H1 (cell line): ENCODE data around the gene CIPC. TPM values are rescaled to one million over a fixed set of nuclear protein-coding genes. Genes with fewer than 3 reads are reported as not detected.

Experiments
- CTCF ChIA-PET: fragments of 300-600 bp; sonication (Branson Sonifier 250); formaldehyde crosslinking; loops from one replicate; lab custom pipeline; 2021; ENCODE audit not compliant: partially characterized antibody; lab: Charles Lee
- POLR2A ChIA-PET: fragments of 300-600 bp; sonication (Branson Sonifier 250); formaldehyde crosslinking; loops from one replicate; lab custom pipeline; 2021; ENCODE audit warnings: inconsistent platforms; ENCODE audit not compliant: partially characterized antibody; lab: Charles Lee
- DNase-seq, 2 experiments: peaks; one replicate each; pipeline versions ENCODE4 v3.0.0 to v3.0.0-alpha.2; 2010 to 2022; ENCODE audit warnings: low spot score in 2 of 2, low read depth in 1 of 2, mixed read lengths in 1 of 2
- FAIRE-seq: peaks from 2 replicates; lab custom pipeline; 2011; peaks lifted over from hg19 to GRCh38; lab: Jason Lieb, UNC
- H2AFZ ChIP-seq: 2 replicates; pipeline ENCODE4 v1.8.1; 2012; ENCODE audit warnings: low read length, inconsistent platforms
- H2AK5ac ChIP-seq: 2 replicates; pipeline ENCODE4 v1.6.1; 2013; ENCODE audit warnings: low read depth, low read length
- H2BK120ac ChIP-seq: replicated peaks from 2 replicates; pipeline ENCODE3; 2013; ENCODE audit warnings: low read depth, low read length, inconsistent platforms
- H2BK12ac ChIP-seq: 2 replicates; pipeline ENCODE4 v1.6.1; 2013; ENCODE audit warnings: low read depth, low read length
- H2BK15ac ChIP-seq: 2 replicates; pipeline ENCODE4 v1.6.1; 2013; ENCODE audit warnings: low read length
- H2BK20ac ChIP-seq: 2 replicates; pipeline ENCODE4 v1.6.1; 2013; ENCODE audit warnings: low read length
- H2BK5ac ChIP-seq: 2 replicates; pipeline ENCODE4 v1.6.1; 2013; ENCODE audit warnings: low read depth, low read length
- H3K14ac ChIP-seq: 2 replicates; pipeline ENCODE4 v1.6.1; 2013; ENCODE audit warnings: inconsistent platforms; ENCODE audit not compliant: insufficient read length
- H3K18ac ChIP-seq: 2 replicates; pipeline ENCODE4 v1.6.1; 2013; ENCODE audit warnings: low read length; ENCODE audit errors: extremely low read depth
- H3K23ac ChIP-seq: 2 replicates; pipeline ENCODE4 v1.6.1; 2013; ENCODE audit warnings: inconsistent platforms; ENCODE audit not compliant: insufficient read length
- H3K23me2 ChIP-seq: 2 replicates; pipeline ENCODE4 v1.6.1; 2013; ENCODE audit warnings: low read depth, low read length
- H3K27ac ChIP-seq: 2 replicates; pipeline ENCODE4 v1.6.1; 2011; ENCODE audit warnings: low read depth, low read length, inconsistent platforms
- H3K27me3 ChIP-seq, 4 experiments: replicated peaks in 1 of 4; 1 replicate in 1 of 4; 2 replicates in 3 of 4; pipeline versions ENCODE4 v1.6.1 to v1.8.1; 2011 to 2013; ENCODE audit warnings: low read length in 3 of 4, mild to moderate bottlenecking in 3 of 4, inconsistent platforms in 2 of 4, mixed read lengths in 2 of 4, moderate library complexity in 1 of 4; ENCODE audit not compliant: control insufficient read depth in 3 of 4, insufficient read depth in 3 of 4; ENCODE audit errors: extremely low read depth in 1 of 4
- H3K36me3 ChIP-seq, 4 experiments: 2 replicates each; pipeline versions ENCODE4 v1.6.1 to v1.8.1; 2011 to 2013; ENCODE audit warnings: mild to moderate bottlenecking in 4 of 4, low read length in 3 of 4, moderate library complexity in 2 of 4, control low read depth in 1 of 4, inconsistent platforms in 1 of 4; ENCODE audit not compliant: insufficient read depth in 4 of 4, control insufficient read depth in 2 of 4
- H3K4ac ChIP-seq: replicated peaks from 2 replicates; pipeline ENCODE3; 2013; ENCODE audit warnings: low read length, low read depth, mixed read lengths, inconsistent platforms; ENCODE audit not compliant: insufficient read length
- H3K4me1 ChIP-seq, 4 experiments: replicated peaks in 1 of 4; 1 replicate in 1 of 4; 2 replicates in 3 of 4; pipeline versions ENCODE4 v1.6.1 to v1.8.1; 2011 to 2013; ENCODE audit warnings: low read length in 3 of 4, inconsistent platforms in 2 of 4, mixed read lengths in 1 of 4; ENCODE audit not compliant: insufficient read depth in 4 of 4, control insufficient read depth in 3 of 4
- H3K4me2 ChIP-seq, 2 experiments: 2 replicates each; pipeline versions ENCODE4 v1.6.1 to v1.8.1; 2011 to 2013; ENCODE audit warnings: low read depth in 2 of 2, low read length in 2 of 2, control low read depth in 1 of 2, inconsistent platforms in 1 of 2, mild to moderate bottlenecking in 1 of 2; ENCODE audit not compliant: insufficient read depth in 1 of 2
- H3K4me3 ChIP-seq, 4 experiments: fragments of 200-600, 300-600 bp in 1 of 4; sonication (generic), shearing (Covaris generic), sonication (Bioruptor Twin) in 1 of 4; 2 replicates each; pipeline versions ENCODE4 v1.5.1 to v1.8.1; 2011 to 2016; ENCODE audit warnings: low read length in 4 of 4, low read depth in 3 of 4, control low read depth in 2 of 4, inconsistent platforms in 2 of 4, mild to moderate bottlenecking in 2 of 4, mixed read lengths in 1 of 4, moderate library complexity in 1 of 4; ENCODE audit not compliant: insufficient read depth in 2 of 4; ENCODE audit errors: extremely low read depth in 1 of 4
- H3K56ac ChIP-seq: replicated peaks from 2 replicates; pipeline ENCODE3; 2013; ENCODE audit warnings: low read depth, mild to moderate bottlenecking, mixed read lengths, low read length, inconsistent platforms; ENCODE audit not compliant: insufficient read length
- H3K79me1 ChIP-seq: 2 replicates; pipeline ENCODE4 v1.6.1; 2013; ENCODE audit warnings: low read depth, low read length, control low read depth
- H3K79me2 ChIP-seq, 2 experiments: 2 replicates each; pipeline versions ENCODE4 v1.6.1 to v1.8.1; 2012 to 2013; ENCODE audit warnings: low read length in 2 of 2, mild to moderate bottlenecking in 2 of 2, inconsistent platforms in 1 of 2; ENCODE audit not compliant: insufficient read depth in 2 of 2, control insufficient read depth in 1 of 2
- H3K9ac ChIP-seq, 4 experiments: replicated peaks in 1 of 4; 1 replicate in 1 of 4; 2 replicates in 3 of 4; pipeline versions ENCODE4 v1.6.1 to v1.8.1; 2011 to 2013; ENCODE audit warnings: low read depth in 3 of 4, low read length in 3 of 4, control low read depth in 2 of 4, mild to moderate bottlenecking in 2 of 4, moderate library complexity in 2 of 4, inconsistent platforms in 1 of 4; ENCODE audit errors: extremely low read depth in 1 of 4
- H3K9me3 ChIP-seq, 2 experiments: 2 replicates each; pipeline versions ENCODE4 v1.6.1 to v1.8.1; 2012 to 2013; ENCODE audit warnings: mild to moderate bottlenecking in 2 of 2, moderate library complexity in 2 of 2, control low read depth in 1 of 2, inconsistent platforms in 1 of 2, low read depth in 1 of 2, low read length in 1 of 2, mixed read lengths in 1 of 2; ENCODE audit not compliant: insufficient read depth in 2 of 2
- H4K20me1 ChIP-seq, 2 experiments: replicated peaks in 1 of 2; 2 replicates each; pipeline versions ENCODE3 to v1.8.1; 2011 to 2013; ENCODE audit warnings: inconsistent platforms in 2 of 2, low read length in 2 of 2, mild to moderate bottlenecking in 1 of 2; ENCODE audit not compliant: insufficient read depth in 2 of 2, control insufficient read depth in 1 of 2
- H4K5ac ChIP-seq: 2 replicates; pipeline ENCODE4 v1.6.1; 2013; ENCODE audit warnings: low read length, low read depth, mixed read lengths, inconsistent platforms; ENCODE audit not compliant: insufficient read length
- H4K8ac ChIP-seq: 2 replicates; pipeline ENCODE4 v1.8.0; 2013; ENCODE audit warnings: mild to moderate bottlenecking, moderate library complexity, low read length, inconsistent platforms; ENCODE audit not compliant: insufficient read depth; ENCODE audit errors: extremely low read depth
- H4K91ac ChIP-seq: replicated peaks from 2 replicates; pipeline ENCODE3; 2013; ENCODE audit warnings: low read length, mixed read lengths, inconsistent platforms; ENCODE audit not compliant: insufficient read length
- SIN3A ChIP-seq, 2 experiments: IDR thresholded peaks in 1 of 2; conservative IDR thresholded peaks in 1 of 2; 2 replicates each; pipeline ENCODE4 v1.6.1; 2011 to 2012; ENCODE audit warnings: low read length in 2 of 2, improper control_type of control experiment in 1 of 2, low read depth in 1 of 2, mild to moderate bottlenecking in 1 of 2
- SP4 ChIP-seq: IDR thresholded peaks from 2 replicates; pipeline ENCODE4 v1.6.1; 2012; ENCODE audit warnings: low read length, inconsistent platforms
- WGBS, 2 experiments: shearing (Covaris generic) in 1 of 2; methylation state at CpG; one replicate each; pipeline versions ENCODE4 v1.1.6 to v1.1.7; 2013 to 2015; ENCODE audit warnings: low lambda C conversion rate in 2 of 2, mixed read lengths in 2 of 2, inconsistent platforms in 1 of 2, low coverage in 1 of 2, missing lambda C conversion rate in 1 of 2; ENCODE audit not compliant: insufficient replicate concordance in 2 of 2, insufficient coverage in 1 of 2, insufficient read length in 1 of 2; ENCODE audit errors: extremely low coverage in 1 of 2, missing lambda C conversion rate in 1 of 2; 5-methylcytosine and 5-hydroxymethylcytosine counted together
- polyA plus RNA-seq, 7 experiments: library from polyadenylated mRNA; depleted of rRNA in 3 of 7; stranded (reverse) in 5 of 7; unstranded in 2 of 7; fragments of >200 nt in 5 of 7; fragments of 200-250 nt in 2 of 7; gene quantifications; 1 replicate in 5 of 7; 2 replicates in 1 of 7; 4 replicates in 1 of 7; pipeline versions ENCODE4 v1.2.1 to v1.2.3, GENCODE V29; 2011 to 2013; ENCODE audit warnings: missing spikeins in 2 of 7, mixed read lengths in 2 of 7
- total RNA-seq: library from RNA; stranded (reverse); fragmentation: NEBNext Ultra II Directional; extraction: Animal tissue kit (Norgen Biotek cat#: 25700); gene quantifications from 2 replicates; pipeline ENCODE4 v1.2.1, GENCODE V29; 2021

Gene CIPC
- total and polyA plus RNA-seq, 2 of the 8 experiments (the other 6 are each of a cell fraction or from before 2014, with no cell fraction given), result 13.9 to 32.7 TPM

- Histone ChIP-seq H2AFZ (no peak overlapping the region), H3K4me2 (peak overlapping the region; percentile 47 to 54), H3K27ac (peak overlapping the region; percentile 48)
These were observed 9.4 kb upstream of the CIPC start for GRCh38 chr14:77088645-77089044.

More at GRCh38 chr14:77088645-77089044, 9.4 kb upstream of the CIPC start:
- Histone ChIP-seq H3K14ac (no peak overlapping the region), H4K91ac (no peak overlapping the region), H2BK15ac (no peak overlapping the region), H3K27me3 (no peaks in the 10 kb centered on the region), H3K56ac (no peak overlapping the region), H3K23me2 (no peaks in the 10 kb centered on the region), H2BK12ac (peak overlapping the region; percentile 99), H3K9me3 (peaks cover 13% of the 10 kb centered on the region in 2 experiments), H3K4me1 (peaks cover 10 to 30% (median 19%) of the 10 kb centered on the region in 4 experiments), H2BK120ac (peak overlapping the region; percentile 50), H3K23ac (no peak overlapping the region), H3K4me3 (peak overlapping the region in 3 of 4 experiments; percentile 10 to 37 (median 17); a peak in 2 of 8 replicates), H2BK5ac (peak overlapping the region; percentile 82; the same call in 1 of the 2 replicates), H4K20me1 (no peaks in the 10 kb centered on the region), H3K9ac (peak overlapping the region in 3 of 4 experiments; percentile 17 to 54 (median 27); a peak in 4 of 7 replicates), H3K36me3 (no peaks in the 10 kb centered on the region), H3K79me1 (no peaks in the 10 kb centered on the region), H4K5ac (no peak overlapping the region), H3K4ac (peak overlapping the region; percentile 24), H2AK5ac (no peak overlapping the region), H3K79me2 (no peaks in the 10 kb centered on the region), H4K8ac (no peak overlapping the region), H3K18ac (0 out of 2 replicates have a peak overlapping the region, but pooled peaks have one; percentile 9), H2BK20ac (peak overlapping the region; percentile 98; the same call in 1 of the 2 replicates)
- ChIA-PET POLR2A (interaction anchor here (0.7 to 5.7 kb wide), 6 partner anchors 12 to 213 kb away, joined by 3 to 45 read pairs (median 4); no protein-coding TSS in a partner anchor), CTCF (interaction anchor here (0.8 to 56.8 kb wide), 9 partner anchors 10 to 217 kb away, joined by 3 to 1490 read pairs (median 6); partner anchors contain the start of genes CIPC and ZDHHC22)
- WGBS, 2 experiments, result 56% methylated on average over 2 of the region's 2 CpGs; no CpG with 5 or more reads in 1 of the 2 experiments
- no peak for FAIRE-seq
- TF ChIP-seq SIN3A (conservative IDR thresholded peaks at IDR 0.05 in 1 of 2, IDR thresholded peaks at IDR 0.05 in 1 of 2; ENCODE audit: low read depth in 1 of 2, low read length in 2 of 2) (no peak), SP4 (0 out of 2 replicates have a peak, but pooled peaks have one; percentile 9)
- no peak for DNase-seq
